Measurements from ENCODE around the gene MAP2K7.

GRCh38 chr19:7862413-7862951 lies 41.2 kb upstream of the MAP2K7 start:
- TF ChIP-seq, protein P1, sequence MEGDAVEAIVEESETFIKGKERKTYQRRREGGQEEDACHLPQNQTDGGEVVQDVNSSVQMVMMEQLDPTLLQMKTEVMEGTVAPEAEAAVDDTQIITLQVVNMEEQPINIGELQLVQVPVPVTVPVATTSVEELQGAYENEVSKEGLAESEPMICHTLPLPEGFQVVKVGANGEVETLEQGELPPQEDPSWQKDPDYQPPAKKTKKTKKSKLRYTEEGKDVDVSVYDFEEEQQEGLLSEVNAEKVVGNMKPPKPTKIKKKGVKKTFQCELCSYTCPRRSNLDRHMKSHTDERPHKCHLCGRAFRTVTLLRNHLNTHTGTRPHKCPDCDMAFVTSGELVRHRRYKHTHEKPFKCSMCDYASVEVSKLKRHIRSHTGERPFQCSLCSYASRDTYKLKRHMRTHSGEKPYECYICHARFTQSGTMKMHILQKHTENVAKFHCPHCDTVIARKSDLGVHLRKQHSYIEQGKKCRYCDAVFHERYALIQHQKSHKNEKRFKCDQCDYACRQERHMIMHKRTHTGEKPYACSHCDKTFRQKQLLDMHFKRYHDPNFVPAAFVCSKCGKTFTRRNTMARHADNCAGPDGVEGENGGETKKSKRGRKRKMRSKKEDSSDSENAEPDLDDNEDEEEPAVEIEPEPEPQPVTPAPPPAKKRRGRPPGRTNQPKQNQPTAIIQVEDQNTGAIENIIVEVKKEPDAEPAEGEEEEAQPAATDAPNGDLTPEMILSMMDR (IDR thresholded peaks at IDR 0.05), result no peak
- no peak for TF ChIP-seq POLR2AphosphoS5 (IDR thresholded peaks at IDR 0.05)

All from transverse colon (tissue), 4 donors.